DMS53 (cell line): ENCODE data around the gene PDE4D.
A peak's percentile ranks its signal among the peaks of the same experiment; 100 is the strongest.

Experiments used
- DNase-seq: peaks from one replicate; lab custom pipeline; 2025; lab: John Stamatoyannopoulos, UW

PDE4D gene

DNA sequence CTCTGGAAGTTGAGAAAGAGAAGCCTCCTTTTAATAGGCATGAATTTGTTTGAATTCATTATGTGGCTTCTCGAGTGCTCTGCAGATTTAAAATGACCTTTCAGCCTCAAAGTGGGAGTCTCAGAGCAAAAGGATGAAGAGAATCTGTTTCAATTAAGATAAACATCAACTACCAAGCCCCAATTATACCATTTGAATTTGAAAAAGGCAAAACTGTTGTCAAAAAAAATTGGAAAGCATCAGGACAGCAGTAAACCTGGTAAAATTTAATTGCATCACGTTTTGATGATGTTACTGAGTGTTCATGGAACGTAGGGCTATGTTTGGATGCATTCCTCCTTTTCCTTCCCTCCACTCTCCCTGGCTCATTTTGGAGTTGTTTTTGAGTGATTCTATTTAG, 637.2 kb downstream of the PDE4D start:
- DNase-seq = no peak

DNA sequence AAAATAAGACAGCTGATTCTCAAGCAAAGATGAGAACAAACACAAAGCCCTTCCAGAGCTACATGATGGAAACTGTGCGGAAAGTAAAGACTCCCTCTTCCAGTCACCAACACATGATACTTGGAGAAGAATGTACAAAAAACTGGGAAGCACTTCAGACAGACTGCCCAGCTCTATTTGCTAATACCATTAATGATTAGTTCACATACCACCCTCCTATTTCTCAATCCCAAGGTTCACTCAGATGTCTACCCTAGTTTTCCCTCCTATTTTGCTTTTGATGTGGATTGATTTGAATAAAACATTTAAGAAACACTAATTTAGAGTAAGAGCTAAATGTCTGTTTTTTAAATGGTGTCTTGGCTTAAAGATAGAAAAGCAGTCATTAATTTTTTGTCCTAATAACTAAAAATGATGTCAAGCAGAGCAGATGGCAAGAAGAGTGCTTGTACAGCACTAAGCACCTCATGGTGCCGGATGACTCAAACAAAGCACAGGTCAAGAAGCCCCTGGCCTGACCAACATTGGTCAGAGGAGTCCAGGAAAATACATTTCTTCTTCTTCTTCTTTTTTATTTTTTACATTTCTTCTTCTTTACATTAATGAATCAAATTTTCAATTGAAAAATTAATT, 639.4 kb downstream of the PDE4D start:
- DNase-seq = no peak

DNA sequence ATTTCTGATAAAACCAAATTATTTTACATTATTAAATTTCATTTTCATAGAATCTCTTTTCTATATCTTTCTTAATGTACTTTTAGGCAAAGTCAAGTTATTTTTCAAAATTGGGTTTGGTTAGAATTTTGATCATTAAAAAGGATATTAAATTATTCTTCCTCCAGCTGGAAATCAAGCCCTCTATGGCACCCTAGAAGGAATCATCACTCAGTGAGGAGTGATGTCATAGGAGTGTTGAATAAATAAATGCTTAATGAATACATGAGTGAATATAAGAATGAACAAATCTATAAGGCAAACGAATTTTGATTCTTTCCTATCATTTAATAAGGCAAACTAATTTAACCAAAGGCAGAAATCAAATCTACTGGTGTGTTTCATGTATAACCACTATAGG, 639.9 kb downstream of the PDE4D start:
- DNase-seq = no peak

DNA sequence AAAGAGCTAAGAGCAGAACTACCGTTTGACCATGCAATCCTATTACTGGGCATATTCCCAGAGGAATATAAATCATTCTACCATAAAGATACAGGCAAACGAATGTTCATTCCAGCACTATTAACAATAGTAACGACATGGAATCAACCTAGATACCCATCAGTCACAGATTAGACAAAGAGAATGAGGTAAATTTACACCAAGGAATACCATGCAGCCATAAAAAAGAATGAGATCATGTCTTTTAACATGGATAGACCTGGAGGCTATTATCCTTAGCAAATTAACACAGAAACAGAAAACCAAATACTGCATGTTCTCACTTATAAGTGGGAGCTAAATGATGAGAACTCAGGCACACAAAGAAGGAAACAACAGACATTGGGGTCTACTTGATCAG, 641.9 kb downstream of the PDE4D start:
- DNase-seq = no peak

DNA sequence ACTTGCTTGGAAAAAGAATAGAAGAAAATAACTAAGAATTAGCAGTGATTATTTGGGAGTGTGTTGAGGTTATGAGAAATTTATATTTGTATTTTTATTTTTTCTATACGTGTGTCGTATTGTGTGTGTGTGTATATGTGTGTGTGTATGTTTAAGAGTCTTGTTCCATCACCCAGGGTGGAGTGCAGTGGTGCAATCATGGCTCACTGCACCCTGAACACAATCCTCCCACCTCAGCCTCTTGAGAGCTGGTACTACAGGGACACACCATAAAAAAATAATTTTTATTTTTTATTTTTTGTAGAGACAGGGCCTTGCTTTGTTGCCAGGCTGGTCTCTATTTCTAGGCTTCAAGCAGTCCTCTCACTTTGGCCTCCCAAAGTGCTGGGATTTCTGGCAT, 643.8 kb downstream of the PDE4D start:
- no peak for DNase-seq

DNA sequence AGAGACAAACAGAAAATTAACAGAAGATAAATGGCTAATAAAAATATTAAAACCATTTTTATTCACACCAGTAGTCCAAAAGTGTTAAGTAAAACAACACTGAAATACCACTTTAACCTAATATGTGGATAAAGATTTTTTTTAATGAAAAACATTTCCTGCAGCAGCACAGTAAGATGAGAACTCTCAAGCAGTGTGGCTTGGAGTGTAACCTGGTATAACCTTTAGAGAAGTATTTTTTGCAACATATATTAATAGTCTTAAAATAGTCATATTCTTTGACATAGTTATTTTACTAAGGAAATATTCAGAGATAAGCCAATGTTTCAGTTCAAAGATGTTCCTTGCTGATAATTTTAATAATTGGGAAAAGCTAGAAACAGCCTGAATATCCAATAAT, 644.4 kb downstream of the PDE4D start:
- no peak for DNase-seq

DNA sequence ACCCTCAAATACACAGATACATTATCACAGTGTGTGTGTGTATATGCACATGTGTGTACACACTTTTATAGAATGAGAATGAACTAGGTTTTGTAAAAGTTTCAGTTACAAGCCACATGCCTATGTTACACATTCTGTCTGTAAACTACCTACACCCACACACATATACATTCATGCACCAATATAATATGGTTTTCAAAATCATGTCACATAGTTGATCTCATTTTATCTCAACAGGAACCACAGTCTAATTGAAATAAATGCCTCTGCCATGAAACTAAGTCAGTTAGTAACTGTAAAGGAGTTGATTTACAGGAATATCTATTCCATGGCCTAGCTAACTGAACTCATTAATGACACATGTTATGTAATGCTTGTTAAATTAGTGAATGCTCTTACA, 646.6 kb downstream of the PDE4D start:
- no peak for DNase-seq

DNA sequence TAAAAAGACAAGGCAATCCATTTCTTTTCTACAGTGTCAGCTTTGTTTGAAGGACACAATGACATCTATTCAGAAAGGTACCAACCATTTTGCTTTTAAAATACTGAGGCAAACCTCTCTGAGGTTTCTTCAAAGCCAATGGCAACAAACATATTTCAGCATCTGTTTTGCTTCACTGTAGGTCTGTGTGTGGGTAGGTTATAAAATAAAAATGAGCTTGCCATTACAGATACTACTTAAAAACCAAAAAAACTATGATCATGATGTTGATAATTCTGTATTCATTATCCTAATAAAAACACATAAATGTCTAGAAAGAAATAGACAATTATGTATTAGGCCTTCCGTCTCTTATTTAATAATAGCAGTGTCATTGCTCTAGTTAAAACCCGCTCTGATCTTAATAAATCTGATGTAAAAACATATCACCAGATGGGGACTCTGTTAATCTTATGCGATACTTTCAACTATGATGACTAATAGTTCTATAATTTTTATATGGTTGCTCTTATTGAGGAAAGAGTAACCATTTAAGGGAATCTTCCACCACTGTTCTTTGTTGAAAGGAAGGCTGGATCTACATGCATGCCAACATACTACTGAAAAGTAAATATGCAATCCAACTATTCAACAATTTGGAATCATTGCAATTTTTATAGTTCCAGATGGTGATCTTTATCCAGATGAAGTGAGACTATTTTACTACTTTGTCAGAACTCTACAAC, 647.2 kb downstream of the PDE4D start:
- DNase-seq = no peak

DNA sequence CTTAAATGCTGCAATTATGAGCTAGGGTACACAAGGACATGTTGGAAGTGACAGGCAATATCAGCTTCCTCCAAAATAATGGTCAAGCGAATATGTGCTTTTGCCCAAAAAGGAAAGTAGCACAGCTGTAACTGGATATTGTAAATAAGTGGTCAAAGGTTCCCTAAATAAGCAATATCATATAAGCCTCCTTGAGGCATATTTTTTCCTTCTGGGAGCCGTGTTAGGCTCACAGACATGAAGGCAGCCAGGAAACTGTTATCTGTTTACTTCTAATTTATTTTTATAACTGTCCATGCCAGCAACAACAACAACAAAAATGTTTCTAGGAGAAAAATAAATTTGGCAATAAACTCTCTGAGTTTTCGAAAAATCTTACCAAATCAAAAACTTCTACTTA, 648.3 kb downstream of the PDE4D start:
- no peak for DNase-seq

DNA sequence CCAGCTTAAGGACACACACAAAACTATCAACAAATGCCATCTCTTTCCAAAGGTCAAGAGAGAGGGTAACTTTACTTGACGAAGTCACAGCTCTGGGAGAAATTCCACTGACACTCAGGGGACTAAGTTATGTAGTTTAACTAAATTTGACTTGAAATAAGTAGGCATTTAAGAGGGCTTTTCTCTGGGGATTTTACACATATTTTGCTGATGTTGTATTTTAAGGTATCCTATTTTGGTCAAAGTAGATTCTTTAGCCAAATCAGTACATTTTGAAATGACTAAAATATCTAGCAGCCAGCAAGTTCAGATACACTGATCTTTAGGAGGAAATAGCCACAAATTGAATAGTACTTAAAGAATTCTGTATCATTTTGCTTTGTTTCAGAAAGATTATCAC, 652.0 kb downstream of the PDE4D start:
- no peak for DNase-seq

DNA sequence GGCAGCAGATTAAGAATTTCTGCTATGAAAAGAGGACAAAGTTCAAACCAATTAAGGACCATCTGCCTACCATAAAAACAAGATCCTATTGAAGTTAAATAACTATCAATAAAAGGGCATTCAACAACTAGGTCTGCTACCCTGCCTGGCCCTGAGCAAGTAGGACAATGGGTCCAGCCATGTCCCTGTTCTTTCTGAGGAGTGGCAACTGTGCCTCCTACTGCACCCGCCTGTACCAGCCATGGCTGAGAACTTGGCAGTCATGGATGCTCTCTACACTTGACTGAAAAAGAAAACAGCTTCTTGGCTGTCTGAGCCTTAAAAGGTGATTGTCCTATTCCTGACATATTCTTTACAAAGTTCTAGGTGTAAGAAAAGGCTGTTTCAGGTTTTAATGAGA, 652.4 kb downstream of the PDE4D start:
- DNase-seq = no peak

DNA sequence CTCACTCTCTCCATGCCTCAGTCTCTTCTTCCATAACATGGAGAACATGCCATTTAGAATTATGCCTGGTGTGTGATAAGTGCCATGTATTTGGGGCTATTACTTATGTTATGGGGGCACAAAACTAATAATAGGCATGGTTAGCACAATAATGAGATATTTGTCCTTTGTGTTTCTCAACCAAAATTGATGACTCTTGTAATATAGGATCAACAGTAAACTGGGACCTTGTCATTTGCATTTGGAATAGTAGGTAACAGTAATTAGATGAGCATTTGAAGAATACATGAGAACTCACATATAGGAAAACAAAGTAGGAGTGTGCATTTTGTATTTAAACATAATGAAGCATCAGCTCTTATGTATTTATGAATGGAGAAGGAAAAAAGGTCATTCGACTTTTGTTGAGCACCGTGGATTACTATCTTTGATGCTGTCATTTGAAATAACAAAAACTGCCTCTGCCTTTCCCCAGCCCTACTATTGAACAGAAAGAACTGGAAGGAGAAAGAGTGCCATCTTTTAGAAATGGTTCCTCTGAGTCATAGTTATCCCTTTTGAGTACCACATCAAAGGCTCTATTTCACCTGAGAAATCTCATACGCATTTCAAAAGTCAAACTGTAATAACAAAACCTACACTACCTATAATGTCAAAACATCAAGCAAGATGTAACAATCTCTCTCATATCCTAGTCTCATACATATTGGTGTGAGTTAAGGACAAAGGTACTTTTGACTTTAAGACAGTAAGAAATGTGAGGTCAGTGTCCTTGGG, 655.2 kb downstream of the PDE4D start:
- DNase-seq = no peak

DNA sequence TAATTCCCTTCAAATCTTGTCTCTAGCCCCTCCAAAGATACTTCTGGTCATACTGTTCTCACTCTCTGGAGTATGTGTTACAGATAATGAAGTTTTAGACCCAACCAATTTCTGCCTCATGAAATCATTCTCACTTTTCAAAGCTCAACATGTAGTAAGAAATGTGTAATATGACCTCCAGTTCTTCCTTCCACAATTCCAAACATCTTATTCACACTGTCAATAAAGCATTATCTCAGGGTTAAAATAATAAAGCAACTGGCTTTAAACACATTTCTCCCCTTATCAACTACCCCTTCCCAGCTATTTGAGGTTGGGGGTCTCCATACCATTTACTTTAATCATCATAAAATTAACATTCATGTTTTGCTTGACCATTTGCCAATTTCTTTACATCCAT, 656.5 kb downstream of the PDE4D start:
- no peak for DNase-seq

DNA sequence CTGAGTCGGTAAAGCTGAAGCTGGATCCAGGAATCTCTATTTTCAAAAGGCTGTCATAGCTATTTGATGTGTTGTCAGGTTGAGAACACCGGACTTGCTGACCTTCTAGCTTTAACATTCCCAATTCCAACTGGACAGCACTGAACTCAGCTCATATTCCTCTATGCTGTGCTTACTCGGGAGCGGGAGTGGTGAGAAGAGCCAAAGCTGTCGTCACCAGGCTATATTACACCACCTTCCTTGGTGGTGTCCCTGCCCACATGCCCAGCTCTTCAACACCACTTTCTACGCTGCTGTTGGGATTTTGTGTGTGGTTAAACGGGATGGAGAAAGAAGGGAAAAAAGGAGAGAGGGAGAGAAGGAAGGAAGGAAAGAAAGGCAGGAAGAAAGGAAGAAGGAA, 657.1 kb downstream of the PDE4D start:
- no peak for DNase-seq

DNA sequence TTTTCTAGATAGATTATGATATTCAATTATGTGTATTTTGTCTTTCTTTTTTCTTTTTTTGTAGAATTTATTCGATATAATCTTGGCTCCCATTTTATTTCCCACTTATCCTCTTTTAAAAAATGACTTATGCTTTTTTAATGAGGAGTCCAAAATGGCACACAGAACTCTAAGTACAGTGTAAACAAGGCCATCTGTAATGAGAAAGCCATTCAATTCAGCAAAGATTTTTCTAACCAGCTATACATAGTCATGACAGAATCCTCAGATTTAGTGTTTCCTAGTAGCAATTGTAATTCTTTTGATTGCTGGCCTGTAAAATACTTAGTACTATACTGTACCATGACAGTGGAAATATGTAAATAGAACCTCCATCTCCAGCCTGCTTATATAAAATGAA, 659.3 kb downstream of the PDE4D start:
- DNase-seq = no peak

DNA sequence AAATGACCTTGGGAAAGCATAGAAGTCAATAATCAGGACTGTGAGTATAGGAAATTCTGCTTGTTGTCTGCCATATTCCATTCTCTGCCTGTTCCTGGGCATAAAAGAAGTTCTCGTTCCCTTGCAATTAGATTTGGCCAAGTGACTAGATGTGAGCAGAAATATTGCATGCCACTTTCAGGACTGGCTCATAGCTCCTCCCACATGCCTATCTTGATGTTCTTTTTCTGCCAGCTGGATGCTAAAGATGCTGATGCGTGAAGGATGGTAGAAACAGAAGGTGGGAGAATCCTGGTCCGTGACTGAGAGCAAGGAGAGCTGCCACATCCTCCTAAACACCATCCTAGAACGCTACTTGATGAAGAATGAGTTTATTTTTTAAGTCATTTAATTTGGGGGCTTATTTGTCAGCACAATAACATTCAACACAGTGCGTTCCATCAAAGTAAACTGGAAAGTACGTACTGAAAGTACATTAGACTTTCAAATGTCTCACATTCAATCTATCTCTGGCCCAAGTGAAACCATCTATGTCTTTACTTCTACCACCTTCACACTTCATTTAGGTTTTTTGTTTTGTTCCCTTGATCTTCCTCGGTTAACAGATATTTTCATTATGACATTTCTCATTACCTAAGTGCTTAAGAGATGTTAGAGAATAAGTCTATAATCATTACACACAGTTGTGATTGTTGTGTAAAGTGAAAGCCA, 662.1 kb downstream of the PDE4D start:
- DNase-seq = no peak

DNA sequence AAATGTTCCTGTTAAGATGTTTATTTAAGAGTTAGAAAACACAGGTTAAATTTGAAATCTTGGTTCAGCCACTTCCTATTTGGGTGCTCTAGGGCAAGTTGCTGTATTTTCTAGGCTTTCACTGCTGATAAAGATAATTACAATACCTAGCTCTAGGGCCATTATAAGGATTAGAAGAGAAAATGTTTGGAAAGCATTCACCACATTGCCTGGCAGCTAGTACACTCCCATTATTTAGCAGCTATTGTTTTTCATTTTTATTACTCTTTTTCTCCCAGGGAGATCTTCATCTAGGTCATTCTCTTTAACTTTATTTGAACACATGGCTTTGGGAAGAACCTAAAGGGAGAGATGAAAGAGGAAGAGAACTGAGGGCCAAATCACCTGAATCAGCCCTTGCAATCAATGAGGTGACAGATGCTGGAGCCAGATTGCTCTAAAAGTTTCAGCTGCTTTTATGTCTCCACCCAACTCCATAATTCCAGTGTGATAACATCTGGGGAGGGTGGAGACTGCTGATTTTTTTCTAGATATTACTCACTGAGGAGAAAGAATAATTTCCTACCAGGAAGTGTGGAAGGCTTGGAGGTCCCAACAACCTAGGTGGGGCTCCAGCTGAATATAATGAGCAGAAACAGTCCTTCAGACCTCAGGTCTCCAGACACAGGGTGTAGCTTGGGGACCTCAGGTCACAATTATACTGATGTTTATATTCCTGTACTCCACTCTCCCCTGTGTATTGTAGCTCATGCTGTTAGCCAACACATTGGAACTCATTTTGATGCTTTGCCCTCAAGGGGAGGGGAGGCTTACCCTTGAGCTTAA, 670.6 kb downstream of the PDE4D start:
- no peak for DNase-seq

DNA sequence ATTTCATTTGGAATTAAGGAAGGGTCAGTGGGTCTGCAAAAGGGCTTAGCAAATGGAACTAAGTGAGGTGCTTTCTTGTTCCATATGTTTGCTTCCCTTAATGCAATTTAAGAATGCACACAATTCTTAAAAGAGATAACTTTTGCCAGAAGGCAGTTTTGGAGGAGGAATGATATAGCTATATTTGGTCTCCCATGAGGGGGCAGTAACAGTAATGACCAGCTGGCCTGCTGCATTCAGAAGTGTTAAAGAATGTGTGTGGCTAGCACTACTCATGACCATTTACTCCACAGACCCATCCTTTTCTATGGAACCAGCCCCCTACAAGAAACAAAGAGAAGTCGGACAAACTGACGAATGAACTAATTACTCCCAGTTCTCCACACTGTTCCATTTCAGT, 671.8 kb downstream of the PDE4D start:
- no peak for DNase-seq

DNA sequence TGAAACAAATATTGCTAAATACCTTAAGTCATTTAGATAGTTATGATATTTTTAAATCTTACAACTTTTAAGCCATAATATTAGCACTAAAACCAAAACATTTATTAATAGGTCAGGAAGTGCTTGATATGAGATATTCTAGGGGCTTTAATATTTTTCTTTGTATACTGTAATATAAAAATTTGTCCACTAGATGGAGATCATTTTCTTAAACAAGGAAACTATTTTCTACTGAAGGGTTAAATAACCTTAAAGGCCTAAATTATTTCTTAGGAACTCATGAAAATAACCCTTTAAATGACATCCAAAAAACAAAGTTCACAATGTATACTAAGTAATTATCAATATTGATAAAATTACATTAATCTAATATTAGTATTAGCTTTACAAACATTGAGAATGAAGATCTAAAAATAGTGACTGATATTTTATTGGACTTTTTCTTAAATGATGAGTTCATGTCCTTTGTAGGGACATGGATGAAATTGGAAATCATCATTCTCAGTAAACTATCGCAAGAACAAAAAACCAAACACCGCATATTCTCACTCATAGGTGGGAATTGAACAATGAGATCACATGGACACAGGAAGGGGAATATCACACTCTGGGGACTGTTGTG, 675.0 kb downstream of the PDE4D start:
- peak; percentile 55 for DNase-seq

DNA sequence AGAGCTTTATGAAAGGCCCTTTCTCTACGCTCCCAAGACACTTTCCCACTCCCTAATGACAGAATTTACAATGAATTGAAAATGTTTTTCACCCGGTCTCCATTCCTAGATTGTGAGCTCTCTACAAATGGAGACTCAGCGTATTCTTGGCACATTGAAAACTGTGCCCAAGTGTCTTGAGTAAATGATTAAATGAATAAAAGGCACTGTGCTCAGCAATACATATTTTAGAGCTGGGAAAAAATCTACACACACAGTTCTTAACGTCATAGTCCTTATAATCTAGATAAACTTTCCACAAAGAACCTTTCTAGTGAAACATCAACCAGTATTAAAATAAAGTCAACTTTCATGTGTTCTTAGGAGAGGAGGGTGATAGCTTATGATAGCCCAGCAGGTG, 676.7 kb downstream of the PDE4D start:
- DNase-seq = no peak

DNA sequence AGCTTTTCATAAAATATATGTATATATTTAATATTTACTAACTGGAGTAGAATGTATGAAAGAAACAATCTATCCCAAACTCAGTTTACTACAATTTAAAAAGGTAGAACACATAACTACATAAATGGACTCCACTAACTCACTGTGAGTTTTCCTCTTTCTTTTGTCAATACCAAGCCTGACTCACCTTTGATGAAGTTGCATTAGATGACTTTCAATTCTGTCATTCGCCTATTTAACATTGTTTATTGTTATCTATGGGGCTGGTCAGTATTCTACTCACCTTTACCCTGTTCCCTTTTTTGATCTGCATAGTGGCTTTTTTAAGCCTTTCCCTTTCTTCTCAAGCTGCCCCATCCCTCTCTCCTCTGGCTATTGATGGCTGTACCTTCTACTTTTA, 680.9 kb downstream of the PDE4D start:
- no peak for DNase-seq
